ENCODE data around the gene TMEM182.

TMEM182 gene

GRCh38 chr2:102761763-102762162, at the start of gene TMEM182:
TMEM182 (plus strand) TSS chr2:102762031; CDS start chr2:102762218, 187 bp downstream.
- no peaks in the 10 kb centered on the region for H3K27me3 ChIP-seq (ENCODE audit: control insufficient read depth, insufficient read depth, low read length)
- H3K36me3 ChIP-seq (ENCODE audit: control insufficient read depth, insufficient read depth, low read length) = no peaks in the 10 kb centered on the region
- H3K27ac ChIP-seq (ENCODE audit: low read depth, low read length) = no peak within 1 kb of the TSS
- no peaks in the 10 kb centered on the region for H3K4me1 ChIP-seq (ENCODE audit: control insufficient read depth, insufficient read depth, low read length)
- no peak within 1 kb of the TSS for H3K4me3 ChIP-seq (ENCODE audit: low read length)
- H3K9ac ChIP-seq (ENCODE audit: low read length) = no peak within 1 kb of the TSS

GRCh38 chr2:102717308-102718018, 44.4 kb upstream of the TMEM182 start:
- Histone ChIP-seq H3K9ac (ENCODE audit: low read length) (no peak overlapping the region), H3K27me3 (ENCODE audit: control insufficient read depth, insufficient read depth, low read length) (no peaks in the 10 kb centered on the region), H3K4me1 (ENCODE audit: control insufficient read depth, insufficient read depth, low read length) (no peaks in the 10 kb centered on the region), H3K4me3 (ENCODE audit: low read length) (no peak overlapping the region), H3K36me3 (ENCODE audit: control insufficient read depth, insufficient read depth, low read length) (peaks cover 18% of the 10 kb centered on the region), H3K27ac (ENCODE audit: low read depth, low read length) (no peak overlapping the region)

- Histone ChIP-seq H3K9ac (ENCODE audit: low read length) (no peak overlapping the region), H3K36me3 (ENCODE audit: control insufficient read depth, insufficient read depth, low read length) (peaks cover 18% of the 10 kb centered on the region), H3K27me3 (ENCODE audit: control insufficient read depth, insufficient read depth, low read length) (no peaks in the 10 kb centered on the region), H3K4me1 (ENCODE audit: control insufficient read depth, insufficient read depth, low read length) (no peaks in the 10 kb centered on the region), H3K27ac (ENCODE audit: low read depth, low read length) (no peak overlapping the region), H3K4me3 (ENCODE audit: low read length) (no peak overlapping the region)
These were observed 43.2 kb upstream of the TMEM182 start for GRCh38 chr2:102718387-102719316.

- H3K27me3 ChIP-seq (ENCODE audit: control insufficient read depth, insufficient read depth, low read length) = no peaks in the 10 kb centered on the region
- H3K4me3 ChIP-seq (ENCODE audit: low read length) = no peak overlapping the region
- no peak overlapping the region for H3K9ac ChIP-seq (ENCODE audit: low read length)
- H3K27ac ChIP-seq (ENCODE audit: low read depth, low read length) = no peak overlapping the region
- no peaks in the 10 kb centered on the region for H3K4me1 ChIP-seq (ENCODE audit: control insufficient read depth, insufficient read depth, low read length)
- H3K36me3 ChIP-seq (ENCODE audit: control insufficient read depth, insufficient read depth, low read length) = peaks cover 22% of the 10 kb centered on the region
These were observed 37.8 kb upstream of the TMEM182 start for GRCh38 chr2:102724016-102724490.

- H3K36me3 ChIP-seq (ENCODE audit: control insufficient read depth, insufficient read depth, low read length) = peaks cover 22% of the 10 kb centered on the region
- H3K4me3 ChIP-seq (ENCODE audit: low read length) = no peak overlapping the region
- no peaks in the 10 kb centered on the region for H3K27me3 ChIP-seq (ENCODE audit: control insufficient read depth, insufficient read depth, low read length)
- no peak overlapping the region for H3K27ac ChIP-seq (ENCODE audit: low read depth, low read length)
- H3K4me1 ChIP-seq (ENCODE audit: control insufficient read depth, insufficient read depth, low read length) = no peaks in the 10 kb centered on the region
- H3K9ac ChIP-seq (ENCODE audit: low read length) = no peak overlapping the region
These were observed 37.3 kb upstream of the TMEM182 start for GRCh38 chr2:102724553-102724952.

GRCh38 chr2:102726128-102727087, 35.4 kb upstream of the TMEM182 start:
- Histone ChIP-seq H3K9ac (ENCODE audit: low read length) (no peak overlapping the region), H3K4me1 (ENCODE audit: control insufficient read depth, insufficient read depth, low read length) (no peaks in the 10 kb centered on the region), H3K27ac (ENCODE audit: low read depth, low read length) (no peak overlapping the region), H3K27me3 (ENCODE audit: control insufficient read depth, insufficient read depth, low read length) (no peaks in the 10 kb centered on the region), H3K4me3 (ENCODE audit: low read length) (no peak overlapping the region), H3K36me3 (ENCODE audit: control insufficient read depth, insufficient read depth, low read length) (peaks cover 16% of the 10 kb centered on the region)

GRCh38 chr2:102735416-102736109, 26.3 kb upstream of the TMEM182 start:
- H3K36me3 ChIP-seq (ENCODE audit: control insufficient read depth, insufficient read depth, low read length) = peaks cover 5% of the 10 kb centered on the region
- no peaks in the 10 kb centered on the region for H3K27me3 ChIP-seq (ENCODE audit: control insufficient read depth, insufficient read depth, low read length)
- H3K4me3 ChIP-seq (ENCODE audit: low read length) = peak overlapping the region; percentile 81
- peaks cover 2% of the 10 kb centered on the region for H3K4me1 ChIP-seq (ENCODE audit: control insufficient read depth, insufficient read depth, low read length)
- H3K9ac ChIP-seq (ENCODE audit: low read length) = no peak overlapping the region
- H3K27ac ChIP-seq (ENCODE audit: low read depth, low read length) = no peak overlapping the region

- no peaks in the 10 kb centered on the region for H3K27me3 ChIP-seq (ENCODE audit: control insufficient read depth, insufficient read depth, low read length)
- H3K4me3 ChIP-seq (ENCODE audit: low read length) = peak overlapping the region; percentile 81
- H3K9ac ChIP-seq (ENCODE audit: low read length) = peak overlapping the region; percentile 76
- H3K4me1 ChIP-seq (ENCODE audit: control insufficient read depth, insufficient read depth, low read length) = peaks cover 2% of the 10 kb centered on the region
- peak overlapping the region; percentile 3 for H3K27ac ChIP-seq (ENCODE audit: low read depth, low read length)
- peaks cover 5% of the 10 kb centered on the region for H3K36me3 ChIP-seq (ENCODE audit: control insufficient read depth, insufficient read depth, low read length)
These were observed 25.8 kb upstream of the TMEM182 start for GRCh38 chr2:102736110-102736409.

GRCh38 chr2:102736410-102737409, 25.1 kb upstream of the TMEM182 start:
- Histone ChIP-seq H3K9ac (ENCODE audit: low read length) (peak overlapping the region; percentile 76), H3K27me3 (ENCODE audit: control insufficient read depth, insufficient read depth, low read length) (no peaks in the 10 kb centered on the region), H3K27ac (ENCODE audit: low read depth, low read length) (peak overlapping the region; percentile 3), H3K36me3 (ENCODE audit: control insufficient read depth, insufficient read depth, low read length) (peaks cover 2% of the 10 kb centered on the region), H3K4me3 (ENCODE audit: low read length) (peak overlapping the region; percentile 81), H3K4me1 (ENCODE audit: control insufficient read depth, insufficient read depth, low read length) (peaks cover 2% of the 10 kb centered on the region)

- H3K36me3 ChIP-seq (ENCODE audit: control insufficient read depth, insufficient read depth, low read length) = no peaks in the 10 kb centered on the region
- peaks cover 2% of the 10 kb centered on the region for H3K4me1 ChIP-seq (ENCODE audit: control insufficient read depth, insufficient read depth, low read length)
- H3K9ac ChIP-seq (ENCODE audit: low read length) = no peak overlapping the region
- no peak overlapping the region for H3K27ac ChIP-seq (ENCODE audit: low read depth, low read length)
- peak overlapping the region; percentile 81 for H3K4me3 ChIP-seq (ENCODE audit: low read length)
- no peaks in the 10 kb centered on the region for H3K27me3 ChIP-seq (ENCODE audit: control insufficient read depth, insufficient read depth, low read length)
These were observed 24.4 kb upstream of the TMEM182 start for GRCh38 chr2:102737431-102737830.

- no peaks in the 10 kb centered on the region for H3K4me1 ChIP-seq (ENCODE audit: control insufficient read depth, insufficient read depth, low read length)
- no peaks in the 10 kb centered on the region for H3K36me3 ChIP-seq (ENCODE audit: control insufficient read depth, insufficient read depth, low read length)
- H3K9ac ChIP-seq (ENCODE audit: low read length) = no peak overlapping the region
- no peaks in the 10 kb centered on the region for H3K27me3 ChIP-seq (ENCODE audit: control insufficient read depth, insufficient read depth, low read length)
- H3K27ac ChIP-seq (ENCODE audit: low read depth, low read length) = no peak overlapping the region
- no peak overlapping the region for H3K4me3 ChIP-seq (ENCODE audit: low read length)
These were observed 18.6 kb upstream of the TMEM182 start for GRCh38 chr2:102743259-102743658.
